ENCODE data around the gene GPR161. TPM values are rescaled to one million over a fixed set of nuclear protein-coding genes. Genes with fewer than 3 reads are reported as not detected.

Gene GPR161
- total and polyA plus RNA-seq, 9 of the 15 experiments (the other 6 are each of a cell fraction or from before 2014, with no cell fraction given) = 0.15 to 2.4 (median 0.76) TPM

- TF ChIP-seq USF2 (CRISPR knock-in tag; IDR thresholded peaks at IDR 0.05) = no peak
- no peak for TF ChIP-seq CC2D1A (IDR thresholded peaks at IDR 0.05)
- TF ChIP-seq MAFF (IDR thresholded peaks at IDR 0.05; ENCODE audit: low read length) = peak; percentile 45; the same call in 1 of the 2 replicates
- no peak for TF ChIP-seq TRIM24 (IDR thresholded peaks at IDR 0.05)
- no peak for TF ChIP-seq LEF1 (IDR thresholded peaks at IDR 0.05)
- no peak for TF ChIP-seq HCFC1 (IDR thresholded peaks at IDR 0.05; ENCODE audit: low read depth, low read length)
- TF ChIP-seq ZNF23 (CRISPR knock-in tag; IDR thresholded peaks at IDR 0.05) = no peak
- peak; percentile 71; the same call in 1 of the 2 replicates for TF ChIP-seq NFE2 (IDR thresholded peaks at IDR 0.05; ENCODE audit: low read depth)
- no peak for TF ChIP-seq NELFE (IDR thresholded peaks at IDR 0.05; ENCODE audit: insufficient read depth, insufficient read length)
- no peak for TF ChIP-seq CCAR2 (IDR thresholded peaks at IDR 0.05; ENCODE audit: low read depth, low read length)
- TF ChIP-seq ERF (CRISPR knock-in tag; IDR thresholded peaks at IDR 0.05) = 0 out of 2 replicates have a peak, but pooled peaks have one; percentile 50
- TF ChIP-seq MBD2 (IDR thresholded peaks at IDR 0.05; ENCODE audit: borderline replicate concordance, low read depth) = no peak
- TF ChIP-seq E4F1 (CRISPR knock-in tag; IDR thresholded peaks at IDR 0.05; ENCODE audit: borderline replicate concordance) = no peak
- no peak for TF ChIP-seq TCF3 (CRISPR knock-in tag; IDR thresholded peaks at IDR 0.05)
- TF ChIP-seq ZNF696 (CRISPR knock-in tag; conservative IDR thresholded peaks at IDR 0.05) = no peak
- TF ChIP-seq CHD4 (IDR thresholded peaks at IDR 0.05; ENCODE audit: insufficient read depth, insufficient replicate concordance, low read depth, low read length, poor library complexity, severe bottlenecking) = no peak
- TF ChIP-seq HBP1 (CRISPR knock-in tag; IDR thresholded peaks at IDR 0.05) = no peak
- no peak for TF ChIP-seq PHF8 (IDR thresholded peaks at IDR 0.05; ENCODE audit: borderline replicate concordance, low read length)
- no peak for TF ChIP-seq SMARCA4 (IDR thresholded peaks at IDR 0.05)
- TF ChIP-seq GTF3C2 (IDR thresholded peaks at IDR 0.05; ENCODE audit: borderline replicate concordance, extremely low read depth, insufficient read length) = no peak
- TF ChIP-seq ZNF766 (CRISPR knock-in tag; conservative IDR thresholded peaks at IDR 0.05) = no peak
Measured at GRCh38 chr1:168084396-168085231, 52.1 kb downstream of the GPR161 start (continued).

Measured in K562 (cell line).